Measurements from ENCODE around the gene MLPH. TPM values are rescaled to one million over a fixed set of nuclear protein-coding genes. Genes with fewer than 3 reads are reported as not detected.
A peak's percentile ranks its signal among the peaks of the same experiment; 100 is the strongest.

The MLPH gene
- polyA plus RNA-seq, 1 donor, result 31.8 TPM

DNA sequence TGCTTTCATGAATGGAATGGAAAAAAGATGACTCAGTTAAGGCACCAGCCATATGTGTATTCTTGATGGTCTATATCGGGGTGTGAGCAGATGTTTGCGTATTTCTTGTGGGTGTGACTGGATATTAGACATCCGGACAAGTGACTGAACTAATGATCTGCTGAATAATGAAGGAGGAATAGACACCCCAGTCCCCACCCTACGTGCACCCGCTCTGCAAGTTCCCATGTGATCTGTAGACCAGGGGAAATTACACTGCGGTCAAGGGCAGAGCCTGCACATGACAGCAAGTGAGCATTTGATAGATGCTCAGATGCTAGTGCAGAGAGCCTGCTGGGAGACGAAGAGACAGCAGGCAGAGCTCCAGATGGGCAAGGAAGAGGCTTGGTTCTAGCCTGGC lies 66.9 kb downstream of the MLPH start:
- Histone ChIP-seq H3K4me1 (ENCODE audit: control insufficient read depth, insufficient read depth, low read length) (no peaks in the 10 kb centered on the region), H3K36me3 (ENCODE audit: control insufficient read depth, insufficient read depth, low read length) (no peaks in the 10 kb centered on the region), H3K27me3 (ENCODE audit: control insufficient read depth, insufficient read depth, low read length) (no peaks in the 10 kb centered on the region), H3K4me3 (ENCODE audit: low read length) (no peak overlapping the region), H3K27ac (ENCODE audit: low read length) (no peak overlapping the region), H3K9me3 (ENCODE audit: control insufficient read depth, low read depth, low read length) (peaks cover 2% of the 10 kb centered on the region)
- WGBS (ENCODE audit: insufficient coverage, low lambda C conversion rate), result no CpG with 5 or more reads among the region's 7 CpGs
- no peak for DNase-seq

DNA sequence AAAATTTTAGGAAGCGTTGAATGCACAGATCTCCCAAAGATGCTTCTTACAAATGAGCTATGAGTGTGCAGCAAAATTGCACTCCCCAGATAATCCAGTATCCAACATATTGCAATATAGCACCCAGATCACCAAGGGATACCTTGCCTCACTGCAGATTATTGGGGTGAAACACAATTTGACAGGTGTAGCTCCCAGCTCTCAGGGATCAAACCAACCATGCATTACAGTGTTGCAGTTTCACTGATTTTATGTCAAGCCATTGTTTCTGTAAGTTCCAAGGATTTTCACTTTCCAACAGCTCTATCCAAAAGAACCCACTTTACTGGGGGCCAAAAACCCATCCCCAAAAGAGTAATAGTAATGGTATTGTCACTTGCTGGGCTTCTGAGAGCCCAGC lies 68.5 kb downstream of the MLPH start:
- WGBS (ENCODE audit: insufficient coverage, low lambda C conversion rate), result no CpG with 5 or more reads among the region's 1 CpG
- Histone ChIP-seq H3K27ac (ENCODE audit: low read length) (no peak overlapping the region), H3K27me3 (ENCODE audit: control insufficient read depth, insufficient read depth, low read length) (no peaks in the 10 kb centered on the region), H3K9me3 (ENCODE audit: control insufficient read depth, low read depth, low read length) (peaks cover 2% of the 10 kb centered on the region), H3K36me3 (ENCODE audit: control insufficient read depth, insufficient read depth, low read length) (no peaks in the 10 kb centered on the region), H3K4me1 (ENCODE audit: control insufficient read depth, insufficient read depth, low read length) (no peaks in the 10 kb centered on the region), H3K4me3 (ENCODE audit: low read length) (no peak overlapping the region)
- DNase-seq, result no peak

DNA sequence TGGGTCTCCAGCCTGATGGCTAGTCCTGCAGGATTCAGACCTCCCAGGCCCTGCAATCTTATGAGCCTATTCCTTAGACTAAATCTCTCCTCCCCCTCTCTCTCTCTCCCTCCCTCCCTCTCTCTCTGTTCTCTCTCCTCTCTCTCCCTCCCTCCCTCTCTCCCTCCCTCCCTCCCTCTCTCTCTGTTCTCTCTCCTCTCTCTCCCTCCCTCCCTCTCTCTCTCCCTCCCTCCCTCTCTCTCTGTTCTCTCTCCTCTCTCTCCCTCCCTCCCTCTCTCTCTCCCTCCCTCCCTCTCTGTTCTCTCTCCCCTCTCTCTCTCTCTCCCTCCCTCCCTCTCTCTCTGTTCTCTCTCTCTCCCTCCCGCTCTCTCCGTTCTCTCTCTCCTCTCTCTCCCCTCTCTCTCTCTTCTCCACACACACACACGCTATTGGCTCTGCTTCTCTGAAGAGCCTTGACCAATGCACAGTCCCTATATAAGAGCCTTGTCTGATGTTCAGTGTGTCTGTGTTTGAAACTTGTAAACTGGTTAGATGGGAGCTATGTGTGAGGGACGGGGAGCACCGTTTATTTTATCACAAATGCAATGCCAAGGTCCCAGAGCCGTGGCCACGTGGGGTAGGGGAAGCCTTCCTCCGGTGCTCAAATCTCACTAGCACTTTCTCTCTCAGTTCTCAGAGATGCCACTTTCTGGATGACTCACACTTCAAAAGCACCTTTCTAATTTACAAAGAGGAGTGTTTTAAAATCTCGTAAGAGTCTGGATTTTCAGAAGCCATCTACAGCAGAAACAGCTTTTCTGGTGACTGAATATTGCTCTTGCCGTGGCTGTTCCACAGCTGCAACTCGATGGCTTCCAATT lies 70.0 kb downstream of the MLPH start:
- Histone ChIP-seq H3K4me1 (ENCODE audit: control insufficient read depth, insufficient read depth, low read length) (no peaks in the 10 kb centered on the region), H3K9me3 (ENCODE audit: control insufficient read depth, low read depth, low read length) (peaks cover 2% of the 10 kb centered on the region), H3K27me3 (ENCODE audit: control insufficient read depth, insufficient read depth, low read length) (no peaks in the 10 kb centered on the region), H3K36me3 (ENCODE audit: control insufficient read depth, insufficient read depth, low read length) (no peaks in the 10 kb centered on the region), H3K4me3 (ENCODE audit: low read length) (no peak overlapping the region), H3K27ac (ENCODE audit: low read length) (no peak overlapping the region)
- 80% methylated on average over 1 of the region's 11 CpGs for WGBS (ENCODE audit: insufficient coverage, low lambda C conversion rate)
- no peak for DNase-seq

DNA sequence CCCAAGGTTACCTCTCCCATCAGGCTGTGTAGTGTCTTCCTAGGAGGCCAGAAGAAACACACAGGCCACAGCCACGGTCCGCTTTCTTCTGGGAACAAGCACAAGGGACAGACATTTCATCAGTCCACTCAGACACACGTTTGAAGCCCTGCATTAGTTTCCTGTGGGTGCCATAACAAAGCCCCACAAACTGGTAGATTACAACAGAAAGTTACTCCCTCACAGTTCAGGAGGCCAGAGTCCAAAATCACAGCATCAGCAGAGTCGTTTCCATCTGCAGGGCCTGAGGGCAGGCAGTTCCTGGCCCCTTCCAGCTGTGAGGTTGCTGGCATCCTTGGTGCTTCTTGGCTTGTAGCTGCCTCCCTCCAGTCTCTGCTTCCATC lies 70.6 kb downstream of the MLPH start:
- H3K4me3 ChIP-seq (ENCODE audit: low read length), result no peak overlapping the region
- peaks cover 2% of the 10 kb centered on the region for H3K9me3 ChIP-seq (ENCODE audit: control insufficient read depth, low read depth, low read length)
- no CpG with 5 or more reads among the region's 4 CpGs for WGBS (ENCODE audit: insufficient coverage, low lambda C conversion rate)
- no peaks in the 10 kb centered on the region for H3K27me3 ChIP-seq (ENCODE audit: control insufficient read depth, insufficient read depth, low read length)
- H3K36me3 ChIP-seq (ENCODE audit: control insufficient read depth, insufficient read depth, low read length), result no peaks in the 10 kb centered on the region
- no peak overlapping the region for H3K27ac ChIP-seq (ENCODE audit: low read length)
- no peak for DNase-seq
- no peaks in the 10 kb centered on the region for H3K4me1 ChIP-seq (ENCODE audit: control insufficient read depth, insufficient read depth, low read length)

DNA sequence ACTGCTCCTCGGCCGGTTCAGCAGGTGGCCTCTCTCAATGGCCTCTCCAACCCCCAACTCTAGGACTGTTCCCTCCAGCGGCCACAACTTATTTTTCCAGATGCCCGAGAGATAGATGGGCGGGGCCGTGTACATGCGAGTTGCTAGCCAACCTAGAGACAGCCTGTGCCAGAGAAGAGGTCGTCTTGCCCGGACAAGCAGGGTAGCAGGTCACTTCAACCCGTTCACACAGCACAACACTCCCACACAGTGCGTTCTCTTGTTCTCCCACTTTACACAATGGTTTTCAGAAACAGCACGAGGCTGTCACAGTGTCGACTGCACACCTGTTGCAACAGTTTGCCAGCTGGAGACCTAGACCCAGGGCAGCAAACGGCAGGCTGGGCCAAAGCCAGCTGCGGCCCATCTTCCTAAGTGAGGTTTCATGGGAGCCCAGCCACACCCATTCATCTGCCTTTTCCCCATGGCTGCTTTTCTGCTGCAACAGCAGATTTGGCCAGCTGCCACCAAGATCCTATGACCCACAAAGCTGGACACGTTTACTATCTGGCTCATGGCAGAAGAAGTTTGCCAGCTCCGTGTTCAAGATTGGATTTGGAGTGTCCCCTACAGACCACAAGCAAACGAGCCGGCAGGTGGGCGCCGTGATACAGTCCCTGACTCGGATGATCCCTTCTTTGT lies 72.0 kb downstream of the MLPH start:
- Histone ChIP-seq H3K36me3 (ENCODE audit: control insufficient read depth, insufficient read depth, low read length) (no peaks in the 10 kb centered on the region), H3K9me3 (ENCODE audit: control insufficient read depth, low read depth, low read length) (peaks cover 2% of the 10 kb centered on the region), H3K4me1 (ENCODE audit: control insufficient read depth, insufficient read depth, low read length) (no peaks in the 10 kb centered on the region), H3K27ac (ENCODE audit: low read length) (no peak overlapping the region), H3K27me3 (ENCODE audit: control insufficient read depth, insufficient read depth, low read length) (peaks cover 6% of the 10 kb centered on the region), H3K4me3 (ENCODE audit: low read length) (no peak overlapping the region)
- DNase-seq, result peak in 1 of 2 donors; percentile 40
- no CpG with 5 or more reads among the region's 22 CpGs for WGBS (ENCODE audit: insufficient coverage, low lambda C conversion rate)

DNA sequence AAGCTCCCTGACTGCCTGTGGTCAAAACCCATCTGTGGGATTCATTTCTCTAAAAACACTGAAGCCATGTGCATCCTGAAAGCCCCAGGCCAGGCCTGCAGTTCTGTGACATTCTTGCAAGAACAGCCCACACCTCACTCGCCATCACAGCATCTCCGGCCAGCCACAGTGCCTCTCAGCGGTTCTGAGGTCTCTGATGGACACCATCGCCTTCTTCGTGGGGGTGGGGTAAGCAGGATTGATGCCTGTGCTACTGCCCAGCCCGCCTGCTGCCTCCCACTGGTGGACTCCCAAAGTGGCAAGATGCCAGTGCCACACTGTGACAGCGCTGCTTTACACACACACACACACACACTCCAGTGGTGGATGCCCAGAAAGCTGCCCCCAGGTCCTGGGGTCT lies 74.2 kb downstream of the MLPH start:
- Histone ChIP-seq H3K4me3 (ENCODE audit: low read length) (no peak overlapping the region), H3K36me3 (ENCODE audit: control insufficient read depth, insufficient read depth, low read length) (no peaks in the 10 kb centered on the region), H3K9me3 (ENCODE audit: control insufficient read depth, low read depth, low read length) (peaks cover 6% of the 10 kb centered on the region), H3K27ac (ENCODE audit: low read length) (no peak overlapping the region), H3K27me3 (ENCODE audit: control insufficient read depth, insufficient read depth, low read length) (peaks cover 16% of the 10 kb centered on the region), H3K4me1 (ENCODE audit: control insufficient read depth, insufficient read depth, low read length) (no peaks in the 10 kb centered on the region)
- WGBS (ENCODE audit: insufficient coverage, low lambda C conversion rate), result no CpG with 5 or more reads among the region's 7 CpGs
- DNase-seq, result no peak

DNA sequence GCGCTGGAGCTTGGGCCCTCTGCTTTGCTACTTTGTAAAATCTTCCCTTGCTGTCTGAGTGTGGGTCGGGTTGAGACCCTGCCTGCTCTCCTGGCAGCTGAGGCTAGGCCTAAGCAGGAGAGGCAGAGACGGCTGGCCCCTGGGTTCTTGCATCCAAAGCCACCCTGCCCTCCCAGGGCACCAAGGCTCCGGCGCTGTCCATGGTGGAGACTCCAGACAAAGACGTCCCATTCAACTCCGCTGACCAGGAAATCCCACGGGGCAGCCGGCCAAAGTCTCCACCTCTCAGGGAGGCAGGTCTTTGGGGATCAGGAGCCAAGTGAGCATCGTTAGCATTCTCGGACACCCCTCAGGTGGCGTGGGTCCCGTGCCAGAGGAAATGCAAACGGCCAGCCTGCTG lies 76.8 kb downstream of the MLPH start:
- H3K36me3 ChIP-seq (ENCODE audit: control insufficient read depth, insufficient read depth, low read length), result no peaks in the 10 kb centered on the region

DNA sequence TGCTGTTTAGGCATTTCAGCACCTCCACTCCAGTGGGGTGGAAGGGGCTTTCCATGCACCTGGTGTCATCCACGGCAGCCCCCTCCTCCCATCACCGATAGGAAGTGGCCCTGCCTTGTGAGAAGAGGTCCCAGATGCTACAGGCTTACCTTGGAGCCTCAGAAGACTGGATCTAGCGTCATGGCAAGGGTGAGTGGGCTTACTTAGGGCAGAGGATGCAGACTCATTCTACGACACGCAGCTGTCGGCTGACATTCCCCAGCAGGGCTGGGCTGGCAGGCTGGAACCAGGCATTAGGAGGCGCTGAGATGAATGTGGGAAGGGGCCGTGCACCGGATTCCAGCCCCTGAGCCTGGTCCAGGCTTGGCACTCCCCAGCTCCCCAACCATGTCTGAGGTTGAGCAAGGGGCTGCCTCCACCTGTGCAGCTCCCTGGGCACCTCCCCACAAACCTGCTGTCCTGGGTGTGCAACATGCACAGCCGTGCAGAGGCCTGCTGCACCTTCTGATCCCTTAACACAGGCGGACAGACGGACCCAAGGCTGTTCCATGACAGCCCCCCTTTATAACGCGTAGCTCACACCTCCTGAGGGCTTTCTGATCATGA lies 77.6 kb downstream of the MLPH start:
- no peak overlapping the region for H3K4me3 ChIP-seq (ENCODE audit: low read length)
- WGBS (ENCODE audit: insufficient coverage, low lambda C conversion rate), result no CpG with 5 or more reads among the region's 14 CpGs

More for the DNA sequence above, 76.8 kb downstream of the MLPH start:
- Histone ChIP-seq H3K4me3 (ENCODE audit: low read length) (no peak overlapping the region), H3K4me1 (ENCODE audit: control insufficient read depth, insufficient read depth, low read length) (no peaks in the 10 kb centered on the region), H3K27ac (ENCODE audit: low read length) (no peak overlapping the region), H3K27me3 (ENCODE audit: control insufficient read depth, insufficient read depth, low read length) (peaks cover 21% of the 10 kb centered on the region), H3K9me3 (ENCODE audit: control insufficient read depth, low read depth, low read length) (peaks cover 8% of the 10 kb centered on the region)
- no peak for DNase-seq
- no CpG with 5 or more reads among the region's 14 CpGs for WGBS (ENCODE audit: insufficient coverage, low lambda C conversion rate)

DNA sequence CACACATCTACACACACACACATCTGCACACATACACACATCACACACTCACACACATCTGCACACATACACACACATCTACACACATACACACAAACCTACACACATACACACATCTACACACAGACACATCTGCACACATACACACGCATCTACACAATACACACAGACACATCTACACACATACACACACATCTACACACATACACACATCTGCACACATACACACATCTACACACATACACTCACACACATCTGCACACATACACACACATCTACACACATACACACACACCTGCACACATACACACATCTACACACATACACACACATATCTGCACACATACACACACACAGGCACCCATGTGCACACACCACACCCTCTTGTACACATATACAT lies 78.9 kb downstream of the MLPH start:
- peaks cover 8% of the 10 kb centered on the region for H3K9me3 ChIP-seq (ENCODE audit: control insufficient read depth, low read depth, low read length)
- WGBS (ENCODE audit: insufficient coverage, low lambda C conversion rate), result no CpG with 5 or more reads among the region's 1 CpG

More for the DNA sequence above, 77.6 kb downstream of the MLPH start:
- H3K27me3 ChIP-seq (ENCODE audit: control insufficient read depth, insufficient read depth, low read length), result peaks cover 21% of the 10 kb centered on the region
- no peak for DNase-seq
- no peaks in the 10 kb centered on the region for H3K4me1 ChIP-seq (ENCODE audit: control insufficient read depth, insufficient read depth, low read length)
- H3K27ac ChIP-seq (ENCODE audit: low read length), result no peak overlapping the region
- H3K36me3 ChIP-seq (ENCODE audit: control insufficient read depth, insufficient read depth, low read length), result no peaks in the 10 kb centered on the region
- peaks cover 8% of the 10 kb centered on the region for H3K9me3 ChIP-seq (ENCODE audit: control insufficient read depth, low read depth, low read length)

DNA sequence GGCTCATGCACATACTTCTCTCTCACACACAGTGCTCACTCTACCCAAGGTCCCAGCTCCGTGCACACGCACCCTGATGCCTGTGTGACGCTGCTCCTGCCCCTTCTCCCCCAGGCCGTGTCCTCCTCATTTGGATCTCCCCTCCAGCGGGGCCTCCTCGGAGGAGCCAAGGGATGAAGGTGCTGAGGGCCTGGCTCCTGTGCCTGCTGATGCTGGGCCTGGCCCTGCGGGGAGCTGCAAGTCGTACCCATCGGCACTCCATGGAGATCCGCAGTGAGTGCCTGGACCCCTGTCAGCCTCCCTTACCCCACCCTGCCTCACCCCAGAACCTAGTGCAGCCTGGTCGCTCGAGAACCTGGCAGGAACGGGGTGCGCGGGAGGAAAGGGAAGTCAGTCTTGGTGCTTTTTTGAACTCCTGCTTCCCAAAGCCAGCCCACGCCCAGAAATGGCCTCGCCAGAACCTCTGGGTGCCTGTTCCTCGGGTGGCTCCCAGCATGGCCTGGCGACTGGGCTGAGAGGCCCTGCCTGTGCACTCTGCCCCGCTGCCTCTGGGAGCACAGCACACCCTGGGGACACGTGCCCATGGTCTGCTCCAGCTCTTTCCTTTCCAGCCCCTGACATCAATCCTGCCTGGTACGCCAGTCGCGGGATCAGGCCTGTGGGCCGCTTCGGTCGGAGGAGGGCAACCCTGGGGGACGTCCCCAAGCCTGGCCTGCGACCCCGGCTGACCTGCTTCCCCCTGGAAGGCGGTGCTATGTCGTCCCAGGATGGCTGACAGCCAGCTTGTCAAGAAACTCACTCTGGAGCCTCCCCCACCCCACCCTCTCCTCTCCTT lies 79.6 kb downstream of the MLPH start, which contains the start of gene PRLH:
TSS of gene PRLH (plus strand) at position 174 of the 835 bp plus-strand sequence. CDS start at position 174, 0 bp downstream.
- Histone ChIP-seq H3K27ac (ENCODE audit: low read length) (no peak within 1 kb of the TSS), H3K27me3 (ENCODE audit: control insufficient read depth, insufficient read depth, low read length) (peaks cover 21% of the 10 kb centered on the region), H3K9me3 (ENCODE audit: control insufficient read depth, low read depth, low read length) (peaks cover 8% of the 10 kb centered on the region), H3K36me3 (ENCODE audit: control insufficient read depth, insufficient read depth, low read length) (no peaks in the 10 kb centered on the region), H3K4me1 (ENCODE audit: control insufficient read depth, insufficient read depth, low read length) (no peaks in the 10 kb centered on the region), H3K4me3 (ENCODE audit: low read length) (no peak within 1 kb of the TSS)
- DNase-seq, result no peak
- WGBS (ENCODE audit: insufficient coverage, low lambda C conversion rate), result no CpG with 5 or more reads among the region's 32 CpGs

More for the DNA sequence above, 78.9 kb downstream of the MLPH start:
- Histone ChIP-seq H3K4me3 (ENCODE audit: low read length) (no peak overlapping the region), H3K27me3 (ENCODE audit: control insufficient read depth, insufficient read depth, low read length) (peaks cover 21% of the 10 kb centered on the region), H3K36me3 (ENCODE audit: control insufficient read depth, insufficient read depth, low read length) (no peaks in the 10 kb centered on the region), H3K27ac (ENCODE audit: low read length) (no peak overlapping the region), H3K4me1 (ENCODE audit: control insufficient read depth, insufficient read depth, low read length) (no peaks in the 10 kb centered on the region)
- DNase-seq, result no peak
